Left lung (tissue), 10 donors: ENCODE data around the gene MTRFR. TPM values are rescaled to one million over a fixed set of nuclear protein-coding genes. Genes with fewer than 3 reads are reported as not detected.
A peak's percentile ranks its signal among the peaks of the same experiment; 100 is the strongest.

Source experiments
- ATAC-seq: fragments of 200-7000 bp; cut with Tn5 transposase; one replicate; pipeline ENCODE4 v1.9.1; 2020; ENCODE audit warnings: moderate library complexity
- DNase-seq, 4 donors: peaks; one replicate each; pipeline ENCODE4 v3.0.0-alpha.2; 2013 to 2020
- H3K27ac ChIP-seq, 2 donors: fragments of 200-600 bp; sonication (generic) in 1 of 2; one replicate each; pipeline versions ENCODE4 v1.5.0 to v1.8.0; 2020 to 2021
- H3K27me3 ChIP-seq, 2 donors: fragments of 200-600 bp; sonication (generic) in 1 of 2; one replicate each; pipeline versions ENCODE4 v1.5.0 to v1.8.0; 2020 to 2021
- H3K36me3 ChIP-seq, 2 donors: fragments of 200-600 bp; sonication (generic) in 1 of 2; one replicate each; pipeline versions ENCODE4 v1.5.0 to v1.8.0; 2020 to 2021
- H3K4me1 ChIP-seq, 2 donors: fragments of 200-600 bp; one replicate each; pipeline ENCODE4 v1.8.0; 2021
- H3K4me3 ChIP-seq, 2 donors: fragments of 200-600 bp; sonication (generic) in 1 of 2; one replicate each; pipeline versions ENCODE4 v1.5.0 to v1.8.0; 2020 to 2021; ENCODE audit warnings: mild to moderate bottlenecking in 1 of 2
- H3K9me3 ChIP-seq, 2 donors: fragments of 200-600 bp; sonication (generic) in 1 of 2; one replicate each; pipeline versions ENCODE4 v1.5.0 to v1.8.0; 2020 to 2021
- CTCF ChIP-seq, 2 donors: fragments of 200-600 bp; sonication (generic) in 1 of 2; IDR thresholded peaks; one replicate each; pipeline versions ENCODE4 v1.5.0 to v1.8.0; 2021; ENCODE audit warnings: antibody characterized with exemption in 2 of 2
- intact Hi-C, 2 donors: fragments of 100-400 bp; cut with DNase I; formaldehyde crosslinking; loops; one replicate each; pipeline versions ENCODE4 v1.11.2 to v1.14.2; 2022
- polyA plus RNA-seq, 6 donors: library from polyadenylated mRNA; unstranded; fragments of 120-200 nt; gene quantifications; one replicate each; pipeline ENCODE4 v1.2.1, GENCODE V29; 2013; ENCODE audit not compliant: insufficient read length in 6 of 6
- total RNA-seq, 2 donors: library from RNA; stranded (reverse); fragmentation: NEBNext Ultra II Directional; extraction: Animal tissue kit (Norgen Biotek cat#: 25700); gene quantifications; one replicate each; pipeline ENCODE4 v1.2.1, GENCODE V29; 2021
- donor health status: DM: no; HTN: yes; CAD: no.
- donor health status: DM: no; HTN: no; CAD: no.

The MTRFR gene
- total and polyA plus RNA-seq, 8 donors = 13.2 to 28.5 (median 25.9) TPM

GRCh38 chr12:123273166-123273565, 39.9 kb downstream of the MTRFR start:
- TF ChIP-seq CTCF (IDR thresholded peaks at IDR 0.05) = no peak
- Histone ChIP-seq H3K27ac (no peak overlapping the region), H3K36me3 (no peaks in the 10 kb centered on the region), H3K9me3 (no peaks in the 10 kb centered on the region), H3K4me3 (no peak overlapping the region), H3K27me3 (no peaks in the 10 kb centered on the region), H3K4me1 (peaks cover 12 to 40% of the 10 kb centered on the region in 2 donors)
- DNase-seq (no peak), ATAC-seq (no peak)
- intact Hi-C loops = no loop called here

- peak; percentile 34 for ATAC-seq
- TF ChIP-seq CTCF (IDR thresholded peaks at IDR 0.05) = no peak
- H3K9me3 ChIP-seq = no peaks in the 10 kb centered on the region
- H3K27ac ChIP-seq = peak overlapping the region; percentile 33 to 39
- no peaks in the 10 kb centered on the region for H3K36me3 ChIP-seq
- no peak overlapping the region for H3K4me3 ChIP-seq
- DNase-seq = no peak
- peaks cover 0 to 14% of the 10 kb centered on the region in 2 donors for H3K4me1 ChIP-seq
- intact Hi-C loops = no loop called here
- no peaks in the 10 kb centered on the region for H3K27me3 ChIP-seq
These were observed 44.9 kb downstream of the MTRFR start for GRCh38 chr12:123278101-123278627.

- intact Hi-C loops = no loop called here
These were observed 47.7 kb downstream of the MTRFR start for GRCh38 chr12:123280971-123281370.

GRCh38 chr12:123282111-123282510, 48.9 kb downstream of the MTRFR start:
- Histone ChIP-seq H3K4me3 (no peak overlapping the region), H3K27me3 (no peaks in the 10 kb centered on the region), H3K36me3 (no peaks in the 10 kb centered on the region), H3K27ac (no peak overlapping the region), H3K4me1 (peaks cover 0 to 14% of the 10 kb centered on the region in 2 donors), H3K9me3 (no peaks in the 10 kb centered on the region)
- peak in 1 of 4 donors; percentile 10 for DNase-seq
- intact Hi-C loops = no loop called here
- no peak for TF ChIP-seq CTCF (IDR thresholded peaks at IDR 0.05)
- no peak for ATAC-seq

More at GRCh38 chr12:123280971-123281370, 47.7 kb downstream of the MTRFR start:
- Histone ChIP-seq H3K9me3 (no peaks in the 10 kb centered on the region), H3K27me3 (no peaks in the 10 kb centered on the region), H3K36me3 (no peaks in the 10 kb centered on the region), H3K4me3 (no peak overlapping the region), H3K4me1 (peaks cover 0 to 14% of the 10 kb centered on the region in 2 donors), H3K27ac (no peak overlapping the region)
- no peak for ATAC-seq
- no peak for DNase-seq
- TF ChIP-seq CTCF (IDR thresholded peaks at IDR 0.05) = no peak

GRCh38 chr12:123283461-123283860, 50.2 kb downstream of the MTRFR start:
- TF ChIP-seq CTCF (IDR thresholded peaks at IDR 0.05) = no peak
- Histone ChIP-seq H3K27ac (no peak overlapping the region), H3K9me3 (no peaks in the 10 kb centered on the region), H3K4me3 (no peak overlapping the region), H3K36me3 (no peaks in the 10 kb centered on the region), H3K4me1 (peaks cover 0 to 4% of the 10 kb centered on the region in 2 donors), H3K27me3 (no peaks in the 10 kb centered on the region)
- intact Hi-C loops = no loop called here
- DNase-seq (no peak), ATAC-seq (no peak)
